Measurements from ENCODE around the gene SPIRE2. TPM values are rescaled to one million over a fixed set of nuclear protein-coding genes. Genes with fewer than 3 reads are reported as not detected.

Gene SPIRE2
- total and polyA plus RNA-seq, 2 donors (not counting 1 experiment from before 2014, with no cell fraction given): 0.59 to 3.8 TPM

DNA sequence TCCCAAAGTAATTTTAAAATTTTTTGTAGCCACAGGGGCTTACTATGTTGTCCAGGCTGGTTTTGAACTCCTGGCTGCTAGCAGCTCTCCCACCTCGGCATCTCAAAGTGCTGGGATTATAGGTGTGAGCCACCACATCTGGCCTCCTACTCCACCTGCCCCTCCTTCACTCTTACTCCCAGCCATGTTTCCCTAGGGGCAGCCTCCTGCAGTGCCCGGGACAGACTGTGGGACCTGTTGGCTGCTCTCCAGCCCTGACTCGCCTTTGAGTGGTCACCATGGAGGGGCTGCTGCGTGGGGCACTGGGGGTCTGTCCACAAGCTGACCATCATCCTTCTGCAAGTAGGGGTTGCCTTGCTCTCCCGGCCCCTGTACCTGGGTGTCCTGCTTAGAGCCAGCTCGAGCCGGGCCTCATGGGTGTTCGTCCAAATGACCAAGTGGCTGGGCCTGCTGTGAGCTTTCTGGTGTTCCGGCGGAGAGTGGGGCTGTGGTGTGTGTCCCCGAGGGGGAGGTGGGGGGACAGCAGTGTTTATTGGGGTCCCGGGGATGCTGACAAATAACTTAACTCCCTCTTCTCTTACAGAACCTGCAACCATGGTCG lies 16.6 kb downstream of the SPIRE2 start:
- Histone ChIP-seq H3K4me3 (replicated peaks in 1 of 4; ENCODE audit: control extremely low read depth in 1 of 4, insufficient read depth in 1 of 4, low read depth in 3 of 4, low read length in 4 of 4) (no peak overlapping the region), H2AFZ (ENCODE audit: low read length) (no peak overlapping the region), H3K4me1 (ENCODE audit: control insufficient read depth, extremely low read depth, insufficient read depth, low read length) (peaks cover 2% of the 10 kb centered on the region), H3K27ac (ENCODE audit: insufficient read depth, low read length) (no peak overlapping the region), H3K27me3 (ENCODE audit: control insufficient read depth, insufficient read depth, low read length) (no peaks in the 10 kb centered on the region), H3K36me3 (ENCODE audit: control insufficient read depth, insufficient read depth, low read length) (no peaks in the 10 kb centered on the region), H4K20me1 (ENCODE audit: control insufficient read depth, extremely low read depth, insufficient read depth, low read length) (no peaks in the 10 kb centered on the region), H3K4me2 (ENCODE audit: extremely low read depth, insufficient read depth, low read length) (no peak overlapping the region), H3K79me2 (ENCODE audit: control insufficient read depth, insufficient read depth, low read length) (no peaks in the 10 kb centered on the region), H3K9me3 (ENCODE audit: control insufficient read depth, insufficient read depth, low read depth, low read length) (no peaks in the 10 kb centered on the region), H3K9ac (ENCODE audit: insufficient read depth, low read length) (no peak overlapping the region)
- TF ChIP-seq EZH2 (IDR thresholded peaks at IDR 0.05; ENCODE audit: low read length, missing control alignments): no peak
- TF ChIP-seq, protein P1, sequence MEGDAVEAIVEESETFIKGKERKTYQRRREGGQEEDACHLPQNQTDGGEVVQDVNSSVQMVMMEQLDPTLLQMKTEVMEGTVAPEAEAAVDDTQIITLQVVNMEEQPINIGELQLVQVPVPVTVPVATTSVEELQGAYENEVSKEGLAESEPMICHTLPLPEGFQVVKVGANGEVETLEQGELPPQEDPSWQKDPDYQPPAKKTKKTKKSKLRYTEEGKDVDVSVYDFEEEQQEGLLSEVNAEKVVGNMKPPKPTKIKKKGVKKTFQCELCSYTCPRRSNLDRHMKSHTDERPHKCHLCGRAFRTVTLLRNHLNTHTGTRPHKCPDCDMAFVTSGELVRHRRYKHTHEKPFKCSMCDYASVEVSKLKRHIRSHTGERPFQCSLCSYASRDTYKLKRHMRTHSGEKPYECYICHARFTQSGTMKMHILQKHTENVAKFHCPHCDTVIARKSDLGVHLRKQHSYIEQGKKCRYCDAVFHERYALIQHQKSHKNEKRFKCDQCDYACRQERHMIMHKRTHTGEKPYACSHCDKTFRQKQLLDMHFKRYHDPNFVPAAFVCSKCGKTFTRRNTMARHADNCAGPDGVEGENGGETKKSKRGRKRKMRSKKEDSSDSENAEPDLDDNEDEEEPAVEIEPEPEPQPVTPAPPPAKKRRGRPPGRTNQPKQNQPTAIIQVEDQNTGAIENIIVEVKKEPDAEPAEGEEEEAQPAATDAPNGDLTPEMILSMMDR (conservative IDR thresholded peaks at IDR 0.05 in 1 of 2, IDR thresholded peaks at IDR 0.05 in 1 of 2; ENCODE audit: low read depth in 1 of 2, low read length in 2 of 2): no peak
- no peak for DNase-seq (ENCODE audit: low read depth in 2 of 2)

DNA sequence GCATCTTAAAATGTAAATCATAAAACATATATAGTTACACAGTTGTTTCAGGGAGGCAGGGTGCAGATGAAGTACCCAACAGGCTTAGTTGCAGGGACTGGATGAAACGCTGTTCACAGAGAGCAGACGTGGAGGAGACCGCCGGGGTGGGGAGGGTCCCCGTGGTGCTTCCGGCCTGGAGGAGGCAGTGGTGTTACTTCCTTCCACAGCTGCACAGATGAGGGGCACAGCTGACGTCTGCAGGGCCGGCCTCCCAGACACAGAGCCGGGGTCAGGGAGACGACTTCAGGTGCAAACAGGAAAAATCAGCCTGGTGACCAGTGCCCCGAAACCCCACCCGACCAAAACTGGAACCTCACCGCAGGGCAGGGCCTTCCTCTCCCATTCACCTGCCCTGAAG lies 17.1 kb downstream of the SPIRE2 start:
- Histone ChIP-seq H3K79me2 (ENCODE audit: control insufficient read depth, insufficient read depth, low read length) (no peaks in the 10 kb centered on the region), H3K9ac (ENCODE audit: insufficient read depth, low read length) (no peak overlapping the region), H3K4me2 (ENCODE audit: extremely low read depth, insufficient read depth, low read length) (no peak overlapping the region), H3K4me3 (replicated peaks in 1 of 4; ENCODE audit: control extremely low read depth in 1 of 4, insufficient read depth in 1 of 4, low read depth in 3 of 4, low read length in 4 of 4) (no peak overlapping the region), H2AFZ (ENCODE audit: low read length) (no peak overlapping the region), H3K4me1 (ENCODE audit: control insufficient read depth, extremely low read depth, insufficient read depth, low read length) (peaks cover 2% of the 10 kb centered on the region), H4K20me1 (ENCODE audit: control insufficient read depth, extremely low read depth, insufficient read depth, low read length) (no peaks in the 10 kb centered on the region), H3K36me3 (ENCODE audit: control insufficient read depth, insufficient read depth, low read length) (no peaks in the 10 kb centered on the region), H3K9me3 (ENCODE audit: control insufficient read depth, insufficient read depth, low read depth, low read length) (no peaks in the 10 kb centered on the region), H3K27ac (ENCODE audit: insufficient read depth, low read length) (no peak overlapping the region), H3K27me3 (ENCODE audit: control insufficient read depth, insufficient read depth, low read length) (no peaks in the 10 kb centered on the region)
- DNase-seq (ENCODE audit: low read depth in 2 of 2): no peak
- TF ChIP-seq, protein P1 (conservative IDR thresholded peaks at IDR 0.05 in 1 of 2, IDR thresholded peaks at IDR 0.05 in 1 of 2; ENCODE audit: low read depth in 1 of 2, low read length in 2 of 2): no peak

DNA sequence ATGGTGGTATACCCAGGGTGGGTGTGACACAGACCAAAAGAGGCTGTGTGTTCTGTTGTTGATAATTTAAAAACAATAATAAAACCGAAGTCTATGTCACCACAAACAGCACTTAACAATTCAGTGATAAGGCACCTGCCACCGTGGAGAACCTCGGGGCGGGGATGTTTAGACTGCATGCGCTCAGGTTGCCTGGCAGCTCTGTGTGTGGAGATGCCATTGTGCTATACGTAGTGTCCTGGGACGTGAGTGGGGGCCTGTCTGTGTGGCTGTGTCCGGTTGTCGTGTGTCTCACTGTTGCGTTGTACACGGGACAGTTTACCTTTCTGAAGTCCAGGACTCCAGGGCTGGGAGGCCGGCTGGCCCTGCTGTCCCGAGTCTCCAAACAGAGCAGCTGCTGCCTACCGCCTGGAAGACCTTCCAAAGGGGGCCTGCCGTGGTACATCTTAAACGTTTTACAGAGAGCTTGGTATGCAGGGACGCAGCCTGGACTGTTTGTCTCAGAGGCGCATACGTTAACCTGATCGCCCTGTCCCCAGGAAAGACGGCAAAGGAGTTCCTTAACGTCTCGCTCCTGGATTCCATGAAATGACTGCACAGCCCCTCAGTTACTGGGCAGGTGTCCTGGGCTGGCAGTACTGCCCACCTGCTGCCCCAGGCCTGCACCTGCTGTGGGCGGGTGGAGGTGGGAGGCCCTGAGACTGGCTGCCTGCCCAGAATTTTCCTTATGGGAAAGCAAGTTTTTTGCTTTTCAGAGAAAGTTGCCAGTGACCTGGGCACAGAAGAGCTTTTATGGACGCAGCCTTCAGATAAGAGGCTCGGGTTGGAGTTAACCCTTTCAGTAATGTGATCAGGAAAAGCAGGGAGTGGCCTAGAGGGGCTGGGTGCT lies 19.0 kb downstream of the SPIRE2 start:
- no peaks in the 10 kb centered on the region for H4K20me1 ChIP-seq (ENCODE audit: control insufficient read depth, extremely low read depth, insufficient read depth, low read length)

More for the DNA sequence above, 19.0 kb downstream of the SPIRE2 start:
- Histone ChIP-seq H3K79me2 (ENCODE audit: control insufficient read depth, insufficient read depth, low read length) (no peaks in the 10 kb centered on the region), H3K27ac (ENCODE audit: insufficient read depth, low read length) (no peak overlapping the region), H2AFZ (ENCODE audit: low read length) (no peak overlapping the region), H3K9me3 (ENCODE audit: control insufficient read depth, insufficient read depth, low read depth, low read length) (no peaks in the 10 kb centered on the region), H3K4me2 (ENCODE audit: extremely low read depth, insufficient read depth, low read length) (no peak overlapping the region), H3K27me3 (ENCODE audit: control insufficient read depth, insufficient read depth, low read length) (no peaks in the 10 kb centered on the region), H3K36me3 (ENCODE audit: control insufficient read depth, insufficient read depth, low read length) (no peaks in the 10 kb centered on the region), H3K9ac (ENCODE audit: insufficient read depth, low read length) (no peak overlapping the region), H3K4me1 (ENCODE audit: control insufficient read depth, extremely low read depth, insufficient read depth, low read length) (peaks cover 2% of the 10 kb centered on the region), H3K4me3 (replicated peaks in 1 of 4; ENCODE audit: control extremely low read depth in 1 of 4, insufficient read depth in 1 of 4, low read depth in 3 of 4, low read length in 4 of 4) (no peak overlapping the region)
- DNase-seq (ENCODE audit: low read depth in 2 of 2): no peak
- TF ChIP-seq EZH2 (IDR thresholded peaks at IDR 0.05; ENCODE audit: low read length, missing control alignments): no peak
- TF ChIP-seq, protein P1 (conservative IDR thresholded peaks at IDR 0.05 in 1 of 2, IDR thresholded peaks at IDR 0.05 in 1 of 2; ENCODE audit: low read depth in 1 of 2, low read length in 2 of 2): no peak

Data from fibroblast of lung (primary cell).